ENCODE results near the gene UFC1.

Gene UFC1

GRCh38 chr1:161193561-161194235 lies 39.9 kb downstream of the UFC1 start:
- DNase-seq (ENCODE audit: low read depth): no peak

- no peak for DNase-seq (ENCODE audit: low read depth)
Measured at GRCh38 chr1:161195171-161195570, 41.4 kb downstream of the UFC1 start.

- DNase-seq (ENCODE audit: low read depth): no peak
Measured at GRCh38 chr1:161196111-161196510, 42.3 kb downstream of the UFC1 start.

- DNase-seq (ENCODE audit: low read depth): peak; percentile 87
Measured at GRCh38 chr1:161196521-161197451, 43.0 kb downstream of the UFC1 start.

GRCh38 chr1:161197560-161198193 lies 43.9 kb downstream of the UFC1 start:
- DNase-seq (ENCODE audit: low read depth): no peak

GRCh38 chr1:161198194-161198896 lies 44.6 kb downstream of the UFC1 start:
- DNase-seq (ENCODE audit: low read depth): no peak

GRCh38 chr1:161198897-161199431 lies 45.2 kb downstream of the UFC1 start, which contains the start of gene ADAMTS4:
Gene ADAMTS4, minus strand, starts transcription at chr1:161199054. Its CDS starts 427 bp downstream, at chr1:161198627.
- DNase-seq (ENCODE audit: low read depth): peak; percentile 83

GRCh38 chr1:161199506-161200139 lies 45.8 kb downstream of the UFC1 start:
- DNase-seq (ENCODE audit: low read depth): no peak

GRCh38 chr1:161200421-161200991 lies 46.7 kb downstream of the UFC1 start:
- DNase-seq (ENCODE audit: low read depth): no peak

- peak; percentile 65 for DNase-seq (ENCODE audit: low read depth)
Measured at GRCh38 chr1:161200992-161201835, 47.4 kb downstream of the UFC1 start.

GRCh38 chr1:161201836-161202712 lies 48.3 kb downstream of the UFC1 start, which contains the start of gene NDUFS2:
Gene NDUFS2, plus strand, starts transcription at chr1:161202367. Its CDS starts 19 bp downstream, at chr1:161202386.
- DNase-seq (ENCODE audit: low read depth): peak; percentile 99

GRCh38 chr1:161206411-161207140 lies 52.8 kb downstream of the UFC1 start:
- no peak for DNase-seq (ENCODE audit: low read depth)

GRCh38 chr1:161207173-161207572 lies 53.4 kb downstream of the UFC1 start:
- no peak for DNase-seq (ENCODE audit: low read depth)

Measured in stromal cell of bone marrow (primary cell).